Keratinocyte (primary cell): ENCODE data around the gene MLF2. TPM values are rescaled to one million over a fixed set of nuclear protein-coding genes. Genes with fewer than 3 reads are reported as not detected.

Experiments used
- DNase-seq: peaks from one replicate; pipeline ENCODE4 v3.0.0-alpha.2; 2011; ENCODE audit warnings: low read depth, missing footprints, low spot score
- FAIRE-seq: peaks from 2 replicates; lab custom pipeline; 2011; peaks lifted over from hg19 to GRCh38; lab: Jason Lieb, UNC
- H2AFZ ChIP-seq: 2 replicates; pipeline ENCODE4 v1.6.0; 2012; ENCODE audit warnings: low read length, control low read depth, inconsistent platforms; ENCODE audit not compliant: control insufficient read depth
- H3K27ac ChIP-seq: 2 replicates; pipeline ENCODE4 v1.5.1; 2011; ENCODE audit warnings: low read length; ENCODE audit not compliant: control insufficient read depth, insufficient read depth
- H3K27me3 ChIP-seq: 3 replicates; pipeline ENCODE4 v1.6.0; 2011; ENCODE audit warnings: low read length; ENCODE audit not compliant: control insufficient read depth, insufficient read depth; ENCODE audit errors: extremely low read depth
- H3K36me3 ChIP-seq, 2 experiments: 2 replicates in 1 of 2; 3 replicates in 1 of 2; pipeline ENCODE4 v1.5.1; 2011; ENCODE audit warnings: low read length in 2 of 2, mild to moderate bottlenecking in 1 of 2; ENCODE audit not compliant: control insufficient read depth in 2 of 2, insufficient read depth in 2 of 2; ENCODE audit errors: extremely low read depth in 1 of 2
- H3K4me1 ChIP-seq: 3 replicates; pipeline ENCODE4 v1.5.1; 2011; ENCODE audit warnings: low read length; ENCODE audit not compliant: control insufficient read depth, insufficient read depth; ENCODE audit errors: extremely low read depth
- H3K4me2 ChIP-seq: 3 replicates; pipeline ENCODE4 v1.6.0; 2011; ENCODE audit warnings: low read depth, low read length; ENCODE audit not compliant: control insufficient read depth, insufficient read depth; ENCODE audit errors: extremely low read depth
- H3K4me3 ChIP-seq, 3 experiments: fragments of 200-600 bp in 1 of 3; sonication (generic) in 1 of 3; 2 replicates in 2 of 3; 3 replicates in 1 of 3; pipeline ENCODE4 v1.5.1; 2011 to 2016; ENCODE audit warnings: low read length in 3 of 3, mild to moderate bottlenecking in 3 of 3, control low read depth in 2 of 3, inconsistent platforms in 1 of 3, low read depth in 1 of 3, mixed read lengths in 1 of 3, mixed run types in 1 of 3, moderate library complexity in 1 of 3; ENCODE audit not compliant: control insufficient read depth in 2 of 3, insufficient read depth in 2 of 3; ENCODE audit errors: extremely low read depth in 1 of 3
- H3K79me2 ChIP-seq: 2 replicates; pipeline ENCODE4 v1.6.0; 2012; ENCODE audit warnings: low read length; ENCODE audit not compliant: control insufficient read depth, insufficient read depth
- H3K9ac ChIP-seq: 3 replicates; pipeline ENCODE4 v1.6.0; 2011; ENCODE audit warnings: low read length; ENCODE audit not compliant: control insufficient read depth, insufficient read depth; ENCODE audit errors: extremely low read depth
- H3K9me1 ChIP-seq: 3 replicates; pipeline ENCODE4 v1.6.0; 2011; ENCODE audit warnings: low read length; ENCODE audit not compliant: control insufficient read depth, insufficient read depth; ENCODE audit errors: extremely low read depth
- H3K9me3 ChIP-seq: 2 replicates; pipeline ENCODE4 v1.5.1; 2012; ENCODE audit warnings: low read depth, low read length; ENCODE audit not compliant: control insufficient read depth
- H4K20me1 ChIP-seq: 3 replicates; pipeline ENCODE4 v1.6.0; 2011; ENCODE audit warnings: low read length; ENCODE audit not compliant: control insufficient read depth, insufficient read depth; ENCODE audit errors: extremely low read depth
- EZH2 ChIP-seq: IDR thresholded peaks from one replicate; pipeline ENCODE4 v1.6.1; 2012; ENCODE audit warnings: inconsistent platforms, mild to moderate bottlenecking, low read length, moderate library complexity
- dilution Hi-C: fragments of 300-500 bp; cut with MboI; formaldehyde crosslinking; loops from one replicate; pipeline ENCODE4 v1.7.0; 2020; ENCODE audit warnings: low sequenced_read_pairs; ENCODE audit not compliant: extremely low pct_ligation_motif_present
- polyA plus RNA-seq, 5 experiments: library from polyadenylated mRNA; depleted of rRNA in 3 of 5; stranded (reverse) in 3 of 5; stranded (forward) in 1 of 5; unstranded in 1 of 5; fragments of >200 nt; gene quantifications; 1 replicate in 1 of 5; 2 replicates in 3 of 5; 3 replicates in 1 of 5; pipeline versions ENCODE4 v1.2.1 to v1.2.3, GENCODE V29; 2011 to 2012; ENCODE audit warnings: missing spikeins in 2 of 5, low read depth in 1 of 5, low replicate concordance in 1 of 5
- TF ChIP-seq, protein P1 (sequence below), 3 experiments: IDR thresholded peaks in 1 of 3; conservative IDR thresholded peaks in 1 of 3; optimal IDR thresholded peaks in 1 of 3; 2 replicates in 2 of 3; 3 replicates in 1 of 3; pipeline versions ENCODE3 to v1.5.1; 2011; ENCODE audit warnings: low read length in 3 of 3, mild to moderate bottlenecking in 3 of 3, moderate library complexity in 2 of 3, control low read depth in 1 of 3, inconsistent platforms in 1 of 3; ENCODE audit not compliant: insufficient read depth in 2 of 3; ENCODE audit errors: extremely low read depth in 1 of 3

The MLF2 gene
- polyA plus RNA-seq, 1 donor (not counting 4 experiments of a cell fraction or from before 2014, with no cell fraction given), result 317 TPM

DNA sequence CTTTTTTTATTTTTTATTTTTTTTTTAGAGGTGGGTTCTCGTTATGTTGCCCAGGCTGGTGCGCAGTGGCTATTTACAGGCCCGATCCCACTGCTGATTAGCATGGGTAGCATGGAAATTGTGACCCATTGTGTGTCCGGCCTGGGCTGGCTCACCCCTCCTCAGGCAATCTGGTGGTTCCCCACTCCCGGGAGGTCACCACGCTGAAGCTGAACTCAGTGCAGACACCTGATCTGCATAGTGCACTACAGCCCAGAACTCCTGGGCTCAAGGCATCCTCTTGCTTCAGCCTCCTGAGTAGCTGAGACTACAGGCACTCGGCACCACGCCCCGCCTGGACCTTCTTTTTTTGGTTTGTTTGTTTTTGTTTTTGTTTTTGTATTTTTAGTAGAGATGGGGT lies 30.9 kb upstream of the MLF2 start:
- Histone ChIP-seq H3K36me3 (no peaks in the 10 kb centered on the region), H3K4me1 (peaks cover under 1% of the 10 kb centered on the region), H2AFZ (no peak overlapping the region), H3K9me1 (no peaks in the 10 kb centered on the region), H3K9ac (no peak overlapping the region), H3K79me2 (no peaks in the 10 kb centered on the region), H3K27me3 (peaks cover 5% of the 10 kb centered on the region), H3K4me3 (no peak overlapping the region), H3K9me3 (no peaks in the 10 kb centered on the region), H3K4me2 (no peak overlapping the region), H3K27ac (no peak overlapping the region), H4K20me1 (no peaks in the 10 kb centered on the region)
- dilution Hi-C loops, result no loop called here
- TF ChIP-seq, protein P1, sequence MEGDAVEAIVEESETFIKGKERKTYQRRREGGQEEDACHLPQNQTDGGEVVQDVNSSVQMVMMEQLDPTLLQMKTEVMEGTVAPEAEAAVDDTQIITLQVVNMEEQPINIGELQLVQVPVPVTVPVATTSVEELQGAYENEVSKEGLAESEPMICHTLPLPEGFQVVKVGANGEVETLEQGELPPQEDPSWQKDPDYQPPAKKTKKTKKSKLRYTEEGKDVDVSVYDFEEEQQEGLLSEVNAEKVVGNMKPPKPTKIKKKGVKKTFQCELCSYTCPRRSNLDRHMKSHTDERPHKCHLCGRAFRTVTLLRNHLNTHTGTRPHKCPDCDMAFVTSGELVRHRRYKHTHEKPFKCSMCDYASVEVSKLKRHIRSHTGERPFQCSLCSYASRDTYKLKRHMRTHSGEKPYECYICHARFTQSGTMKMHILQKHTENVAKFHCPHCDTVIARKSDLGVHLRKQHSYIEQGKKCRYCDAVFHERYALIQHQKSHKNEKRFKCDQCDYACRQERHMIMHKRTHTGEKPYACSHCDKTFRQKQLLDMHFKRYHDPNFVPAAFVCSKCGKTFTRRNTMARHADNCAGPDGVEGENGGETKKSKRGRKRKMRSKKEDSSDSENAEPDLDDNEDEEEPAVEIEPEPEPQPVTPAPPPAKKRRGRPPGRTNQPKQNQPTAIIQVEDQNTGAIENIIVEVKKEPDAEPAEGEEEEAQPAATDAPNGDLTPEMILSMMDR (optimal IDR thresholded peaks at IDR 0.05 in 1 of 3, IDR thresholded peaks at IDR 0.05 in 1 of 3, conservative IDR thresholded peaks at IDR 0.05 in 1 of 3; ENCODE audit: extremely low read depth in 1 of 3, insufficient read depth in 2 of 3, low read length in 3 of 3), result no peak
- TF ChIP-seq EZH2, result no peak
- FAIRE-seq (no peak), DNase-seq (no peak)

DNA sequence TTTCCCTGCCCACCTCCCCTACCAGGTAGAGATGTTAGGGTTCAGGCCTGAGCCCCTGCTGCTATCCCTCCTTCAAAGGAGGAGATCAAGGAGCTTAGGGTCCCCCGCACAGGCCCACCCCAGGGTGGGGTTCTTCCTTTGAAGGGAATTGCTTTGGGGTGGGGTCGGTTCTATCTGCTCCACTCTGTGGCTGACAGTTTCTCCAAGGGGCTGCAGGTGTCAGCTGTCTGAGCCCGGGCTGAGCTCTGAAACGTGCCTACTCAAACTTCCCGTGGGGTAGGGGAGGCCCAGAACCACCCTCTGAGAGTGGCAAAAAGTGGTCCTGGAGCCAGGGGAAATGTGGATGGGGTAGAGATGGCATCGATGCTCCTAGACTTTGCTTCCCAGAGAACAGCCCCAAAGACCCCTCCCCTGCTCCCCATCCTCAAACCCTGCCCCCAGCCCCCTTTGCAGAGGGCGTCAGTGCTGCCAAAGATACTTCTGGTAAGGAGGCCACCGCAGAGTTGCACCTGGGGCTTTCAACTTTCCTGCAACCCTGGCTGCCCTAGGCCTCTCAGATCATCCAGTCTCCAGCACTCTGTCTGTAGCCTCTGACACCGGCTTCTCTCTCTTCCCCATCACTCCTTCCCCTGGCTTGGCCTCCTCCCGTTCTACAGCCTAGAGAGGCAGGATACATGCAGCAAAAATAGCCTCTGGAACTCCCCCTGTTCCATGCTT lies 30.1 kb upstream of the MLF2 start:
- no peaks in the 10 kb centered on the region for H3K36me3 ChIP-seq
- no peak overlapping the region for H2AFZ ChIP-seq
- DNase-seq (no peak), FAIRE-seq (no peak)
- H3K4me3 ChIP-seq, result no peak overlapping the region
- H3K9me3 ChIP-seq, result no peaks in the 10 kb centered on the region
- H4K20me1 ChIP-seq, result no peaks in the 10 kb centered on the region
- TF ChIP-seq, protein P1 (optimal IDR thresholded peaks at IDR 0.05 in 1 of 3, IDR thresholded peaks at IDR 0.05 in 1 of 3, conservative IDR thresholded peaks at IDR 0.05 in 1 of 3; ENCODE audit: extremely low read depth in 1 of 3, insufficient read depth in 2 of 3, low read length in 3 of 3), result no peak
- TF ChIP-seq EZH2, result no peak
- peaks cover 8% of the 10 kb centered on the region for H3K4me1 ChIP-seq
- H3K9me1 ChIP-seq, result no peaks in the 10 kb centered on the region
- H3K79me2 ChIP-seq, result no peaks in the 10 kb centered on the region
- H3K9ac ChIP-seq, result no peak overlapping the region
- dilution Hi-C loops, result no loop called here
- no peak overlapping the region for H3K4me2 ChIP-seq
- H3K27me3 ChIP-seq, result peaks cover 5% of the 10 kb centered on the region
- no peak overlapping the region for H3K27ac ChIP-seq
